Activated naive CD4-positive, alpha-beta T cell treated with anti-CD3 and anti-CD28 coated beads for 36 hours (primary cell): Measurements from ENCODE around the gene CSF3. TPM values are rescaled to one million over a fixed set of nuclear protein-coding genes. Genes with fewer than 3 reads are reported as not detected.
A peak's percentile ranks its signal among the peaks of the same experiment; 100 is the strongest.

Source experiments
- CTCF ChIA-PET: fragments of 350-600 bp; sonication (Branson Sonifier 250); formaldehyde crosslinking; loops from one replicate; lab custom pipeline; 2021; ENCODE audit warnings: antibody characterized with exemption; lab: Charles Lee
- DNase-seq: peaks from one replicate; pipeline ENCODE4 v3.0.0-alpha.2; 2020
- H3K27ac Mint-ChIP-seq: one replicate; pipeline ENCODE4 v1.8.0; 2021; ENCODE audit warnings: mild to moderate bottlenecking, mixed read lengths
- H3K27me3 Mint-ChIP-seq: one replicate; pipeline ENCODE4 v1.8.0; 2021; ENCODE audit warnings: low read depth, mixed read lengths
- H3K36me3 Mint-ChIP-seq: one replicate; pipeline ENCODE4 v1.8.0; 2021; ENCODE audit warnings: low read depth, mixed read lengths
- H3K4me1 Mint-ChIP-seq: one replicate; pipeline ENCODE4 v1.8.0; 2021; ENCODE audit warnings: low read depth, mixed read lengths
- H3K4me3 Mint-ChIP-seq: one replicate; pipeline ENCODE4 v1.8.0; 2021; ENCODE audit warnings: mild to moderate bottlenecking, moderate library complexity, mixed read lengths
- H3K9me3 Mint-ChIP-seq: one replicate; pipeline ENCODE4 v1.8.0; 2021; ENCODE audit warnings: mixed read lengths
- intact Hi-C: fragments of 100-400 bp; cut with micrococcal nuclease; formaldehyde crosslinking; loops from one replicate; pipeline ENCODE4 v1.15.1; 2023
- total RNA-seq, 2 experiments: library from RNA; stranded (reverse); gene quantifications; one replicate each; pipeline ENCODE4 v1.2.3, GENCODE V29; 2021

CSF3 gene
- total RNA-seq, 2 experiments from 2014 or later = not detected

DNA sequence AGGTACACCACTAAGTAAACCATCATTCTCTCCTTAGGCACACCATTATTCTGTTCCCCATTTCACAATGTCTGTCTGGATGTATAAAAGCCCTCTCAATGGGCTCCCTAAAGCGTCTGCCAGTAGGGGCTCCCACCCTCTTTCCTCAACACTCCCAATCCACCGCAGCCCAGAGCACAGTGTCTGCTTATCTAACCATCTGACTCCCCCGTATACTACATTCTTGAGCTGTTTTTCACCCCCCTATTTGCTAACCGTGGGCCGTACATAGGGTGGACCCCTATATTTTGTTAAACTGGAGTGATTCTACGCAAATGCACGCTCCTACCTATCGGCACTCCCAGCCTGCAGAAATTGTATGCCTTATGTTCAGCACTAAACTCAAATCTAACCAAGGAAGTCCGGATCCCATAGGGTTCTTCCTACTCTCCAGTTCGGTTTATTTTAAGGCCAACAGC lies 35.3 kb upstream of the CSF3 start:
- Mint-ChIP-seq H3K4me1 (peaks cover 35% of the 10 kb centered on the region), H3K27me3 (peaks cover 2% of the 10 kb centered on the region), H3K36me3 (peaks cover 17% of the 10 kb centered on the region), H3K27ac (peak overlapping the region; percentile 80), H3K4me3 (peak overlapping the region; percentile 88), H3K9me3 (no peaks in the 10 kb centered on the region)
- DNase-seq = peak; percentile 10
- CTCF ChIA-PET = interaction anchor here (0.7 to 4.0 kb wide), 13 partner anchors 11 to 432 kb away, joined by 3 to 34 read pairs (median 5); partner anchors contain the start of gene MED24
- intact Hi-C loops = loop anchor here (1.0 to 5.0 kb wide), 11 partner anchors 16 to 358 kb away; partner anchors contain the start of genes CASC3, LRRC3C and ORMDL3

DNA sequence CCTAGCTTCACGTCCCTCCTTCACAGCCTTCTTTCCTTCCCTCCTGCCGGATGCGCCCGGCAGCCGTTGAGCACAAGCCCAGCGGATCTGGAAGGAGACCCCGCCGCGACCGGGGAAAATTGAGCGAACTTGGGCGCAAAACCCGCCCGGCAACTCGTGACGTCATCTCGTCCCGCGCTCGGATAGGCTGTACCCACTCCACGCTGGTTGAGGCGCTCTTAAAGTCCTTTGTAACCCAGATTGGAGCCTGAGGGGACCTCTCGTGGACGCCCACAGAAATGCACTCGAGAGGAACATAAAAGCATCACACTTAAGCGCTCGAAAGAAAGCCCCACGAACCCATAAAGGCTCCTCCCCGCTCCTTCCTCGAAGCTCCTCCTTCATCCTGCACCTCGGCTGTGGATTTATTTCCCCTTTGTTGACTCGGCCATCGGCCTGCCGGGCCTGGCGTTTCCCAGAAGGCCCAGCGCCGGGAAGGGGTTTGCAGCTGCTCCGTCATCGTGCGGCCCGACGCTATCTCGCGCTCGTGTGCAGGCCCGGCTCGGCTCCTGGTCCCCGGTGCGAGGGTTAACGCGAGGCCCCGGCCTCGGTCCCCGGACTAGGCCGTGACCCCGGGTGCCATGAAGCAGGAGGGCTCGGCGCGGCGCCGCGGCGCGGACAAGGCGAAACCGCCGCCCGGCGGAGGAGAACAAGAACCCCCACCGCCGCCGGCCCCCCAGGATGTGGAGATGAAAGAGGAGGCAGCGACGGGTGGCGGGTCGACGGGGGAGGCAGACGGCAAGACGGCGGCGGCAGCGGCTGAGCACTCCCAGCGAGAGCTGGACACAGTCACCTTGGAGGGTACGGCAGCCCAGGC lies 34.7 kb upstream of the CSF3 start, which contains the start of gene PSMD3:
PSMD3 (plus strand) TSS at position 457 of the 856 bp plus-strand sequence; CDS start at position 621, 164 bp downstream.
- peak; percentile 99 for DNase-seq
- CTCF ChIA-PET = interaction anchor here (0.6 to 4.0 kb wide), 15 partner anchors 12 to 696 kb away, joined by 3 to 34 read pairs (median 5); partner anchors contain the start of gene MED24
- Mint-ChIP-seq H3K27me3 (peaks cover 2% of the 10 kb centered on the region), H3K4me1 (peaks cover 39% of the 10 kb centered on the region), H3K4me3 (peak within 1 kb of the TSS; percentile 88), H3K9me3 (no peaks in the 10 kb centered on the region), H3K36me3 (peaks cover 23% of the 10 kb centered on the region), H3K27ac (peak within 1 kb of the TSS; percentile 80)
- intact Hi-C loops = loop anchor here (1.0 to 5.0 kb wide), 11 partner anchors 16 to 358 kb away; partner anchors contain the start of genes CASC3, LRRC3C and ORMDL3

DNA sequence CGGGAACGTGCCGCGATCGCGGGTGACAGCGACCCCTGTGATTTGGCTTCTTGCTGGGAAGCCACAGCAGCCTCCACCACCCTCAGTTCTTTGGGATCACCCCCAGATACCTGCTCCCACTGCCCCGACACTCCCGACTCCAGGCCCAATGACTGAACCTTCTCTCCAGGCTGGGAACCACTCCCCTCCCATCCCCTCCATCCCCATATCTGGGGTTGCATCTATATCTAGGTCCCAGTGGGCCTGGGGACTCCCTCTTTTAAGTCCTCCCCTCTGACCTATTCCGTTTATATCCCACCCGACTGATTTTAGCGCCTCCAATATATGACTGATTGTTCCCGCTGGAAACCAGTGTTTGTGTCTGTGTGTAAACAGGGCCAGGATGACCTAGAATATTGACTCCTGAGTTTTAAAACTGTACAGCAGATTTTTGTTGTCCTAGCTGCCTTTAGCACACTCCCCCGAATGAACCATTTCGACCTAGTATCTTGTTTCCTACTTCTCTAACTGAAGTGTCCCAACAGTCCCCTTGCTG lies 34.0 kb upstream of the CSF3 start:
- intact Hi-C loops = loop anchor here (2.0 to 5.0 kb wide), 2 partner anchors 39 to 210 kb away; no protein-coding TSS in a partner anchor
- H3K27me3 Mint-ChIP-seq = peaks cover 2% of the 10 kb centered on the region
- peak overlapping the region; percentile 88 for H3K4me3 Mint-ChIP-seq

DNA sequence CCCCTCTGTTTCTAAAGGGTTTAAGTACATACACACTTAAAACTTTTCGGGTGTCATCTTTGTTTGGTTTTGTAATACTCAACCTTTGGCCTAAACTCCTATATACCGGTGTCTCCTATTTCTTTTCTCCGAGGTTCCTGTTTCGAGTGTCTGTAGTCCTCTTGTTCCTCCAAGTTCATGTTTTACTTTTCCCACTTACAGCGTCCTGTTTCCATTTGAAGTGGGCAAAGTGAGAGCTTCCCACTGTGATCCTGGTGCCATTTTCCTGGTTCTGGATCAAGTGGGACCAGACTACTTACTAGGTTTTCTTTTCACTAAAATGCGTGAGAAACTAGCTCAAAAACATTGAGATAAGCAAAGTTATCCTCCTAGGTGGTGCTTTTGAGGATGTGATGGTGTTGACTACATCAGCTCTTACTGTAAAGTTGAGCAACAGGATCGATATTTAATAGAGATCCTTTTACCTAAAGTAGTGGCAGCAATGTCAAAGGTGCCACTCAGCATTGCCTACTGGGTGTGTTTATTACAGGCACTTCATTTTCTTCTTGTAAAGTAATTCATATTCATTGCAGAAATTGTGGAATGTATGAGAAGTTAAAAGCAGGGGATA lies 33.4 kb upstream of the CSF3 start:
- peaks cover 33% of the 10 kb centered on the region for H3K36me3 Mint-ChIP-seq
- CTCF ChIA-PET = interaction anchor here (0.6 to 1.8 kb wide), 4 partner anchors 45 to 168 kb away, joined by 3 to 5 read pairs (median 4); no protein-coding TSS in a partner anchor
- intact Hi-C loops = loop anchor here (2.0 to 5.0 kb wide), 2 partner anchors 40 to 211 kb away; no protein-coding TSS in a partner anchor

More for the DNA sequence above, 34.0 kb upstream of the CSF3 start:
- peaks cover 28% of the 10 kb centered on the region for H3K36me3 Mint-ChIP-seq
- H3K4me1 Mint-ChIP-seq = peaks cover 39% of the 10 kb centered on the region
- no peaks in the 10 kb centered on the region for H3K9me3 Mint-ChIP-seq
- CTCF ChIA-PET = interaction anchor here (0.6 to 4.0 kb wide), 14 partner anchors 13 to 697 kb away, joined by 3 to 34 read pairs (median 5); partner anchors contain the start of gene MED24
- no peak for DNase-seq
- H3K27ac Mint-ChIP-seq = peak overlapping the region; percentile 80

DNA sequence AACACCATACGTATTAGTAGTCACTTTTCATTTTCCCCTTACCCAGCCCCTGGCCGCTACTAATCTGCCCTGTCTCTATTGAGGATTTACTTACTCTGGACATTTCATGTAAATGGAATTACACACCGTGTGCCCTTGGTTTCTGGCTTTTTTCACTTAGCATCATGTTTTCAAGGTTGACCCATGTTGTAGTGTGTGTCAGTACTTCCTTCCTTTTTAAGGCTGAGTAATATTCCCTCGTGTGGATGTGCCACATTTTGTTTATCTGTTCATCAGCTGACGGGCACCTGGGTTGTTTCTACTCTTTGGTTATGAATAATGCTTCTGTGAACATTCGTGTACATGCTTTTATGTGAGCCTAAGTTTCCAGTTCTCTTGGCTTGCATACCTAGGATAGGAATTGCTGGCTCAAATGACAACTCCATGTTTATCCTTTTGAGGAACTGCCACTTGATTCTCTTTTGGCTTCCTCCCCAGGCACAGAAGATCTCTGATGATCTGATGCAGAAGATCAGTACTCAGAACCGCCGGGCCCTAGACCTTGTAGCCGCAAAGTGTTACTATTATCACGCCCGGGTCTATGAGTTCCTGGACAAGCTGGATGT lies 26.9 kb upstream of the CSF3 start:
- CTCF ChIA-PET = no interaction called here
- DNase-seq = no peak
- Mint-ChIP-seq H3K27ac (no peak overlapping the region), H3K36me3 (peaks cover 64% of the 10 kb centered on the region), H3K27me3 (no peaks in the 10 kb centered on the region), H3K4me1 (peaks cover 13% of the 10 kb centered on the region), H3K9me3 (no peaks in the 10 kb centered on the region), H3K4me3 (no peak overlapping the region)
- intact Hi-C loops = no loop called here

More for the DNA sequence above, 33.4 kb upstream of the CSF3 start:
- Mint-ChIP-seq H3K4me1 (peaks cover 39% of the 10 kb centered on the region), H3K4me3 (peak overlapping the region; percentile 88), H3K27me3 (peaks cover 2% of the 10 kb centered on the region), H3K27ac (peak overlapping the region; percentile 80), H3K9me3 (no peaks in the 10 kb centered on the region)
- no peak for DNase-seq

DNA sequence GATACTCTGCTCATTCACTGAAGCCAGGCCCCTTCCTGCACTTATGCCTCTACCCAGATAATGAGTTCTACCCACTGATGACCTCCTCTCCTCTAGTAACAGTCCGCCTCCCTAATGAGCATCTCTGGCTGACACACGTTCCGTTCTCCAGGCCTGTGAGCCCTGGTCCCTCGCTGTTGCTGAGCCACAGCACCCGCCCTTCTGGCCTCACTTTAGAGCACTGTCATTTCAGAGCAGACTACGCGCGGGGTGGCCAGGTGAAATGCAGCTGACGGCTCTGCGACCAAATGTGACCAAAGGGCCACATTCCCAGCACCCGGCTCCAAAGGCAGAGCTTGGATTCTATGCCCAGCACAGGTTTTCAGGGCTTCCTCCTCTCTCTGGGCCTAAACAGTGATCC lies 20.8 kb upstream of the CSF3 start:
- Mint-ChIP-seq H3K27ac (no peak overlapping the region), H3K4me1 (peaks cover 5% of the 10 kb centered on the region), H3K9me3 (no peaks in the 10 kb centered on the region), H3K27me3 (no peaks in the 10 kb centered on the region), H3K4me3 (no peak overlapping the region), H3K36me3 (peaks cover 48% of the 10 kb centered on the region)
- CTCF ChIA-PET = no interaction called here
- intact Hi-C loops = no loop called here
- DNase-seq = no peak

DNA sequence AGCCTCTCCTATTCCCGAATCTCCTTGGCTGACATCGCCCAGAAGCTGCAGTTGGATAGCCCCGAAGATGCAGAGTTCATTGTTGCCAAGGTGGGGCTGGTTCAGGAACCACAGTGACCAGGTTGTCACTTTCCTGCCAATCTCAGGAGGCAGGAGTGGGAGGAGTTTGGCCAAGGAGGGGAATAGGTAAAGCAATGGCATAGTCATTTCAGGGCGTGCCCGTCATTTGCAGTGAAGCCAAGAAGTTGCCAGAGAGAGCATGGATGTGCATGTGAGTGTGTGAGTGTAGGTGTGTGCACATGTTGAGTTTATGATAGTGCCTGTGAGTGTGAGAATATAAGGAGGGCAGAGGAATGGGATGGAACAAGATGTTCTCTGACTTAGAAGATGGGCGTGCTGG lies 19.8 kb upstream of the CSF3 start:
- intact Hi-C loops = no loop called here
- no peak overlapping the region for H3K4me3 Mint-ChIP-seq
- no peak for DNase-seq
- no peak overlapping the region for H3K27ac Mint-ChIP-seq
- no peaks in the 10 kb centered on the region for H3K9me3 Mint-ChIP-seq
- peaks cover 44% of the 10 kb centered on the region for H3K36me3 Mint-ChIP-seq
- no peaks in the 10 kb centered on the region for H3K27me3 Mint-ChIP-seq
- CTCF ChIA-PET = no interaction called here
- H3K4me1 Mint-ChIP-seq = peaks cover 6% of the 10 kb centered on the region

DNA sequence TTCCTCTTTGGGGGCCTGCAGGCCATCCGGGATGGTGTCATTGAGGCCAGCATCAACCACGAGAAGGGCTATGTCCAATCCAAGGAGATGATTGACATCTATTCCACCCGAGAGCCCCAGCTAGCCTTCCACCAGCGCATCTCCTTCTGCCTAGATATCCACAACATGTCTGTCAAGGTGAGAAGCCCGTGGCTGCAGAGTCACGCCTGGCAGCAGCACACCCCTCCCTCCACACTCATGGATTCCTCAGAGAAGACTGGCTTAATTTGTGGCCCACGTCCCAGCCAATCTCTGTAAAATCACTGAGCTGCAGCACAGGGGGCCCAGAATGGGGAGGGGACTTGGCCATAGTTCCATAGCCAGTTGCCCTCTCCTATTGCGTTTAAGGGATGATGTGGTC lies 19.1 kb upstream of the CSF3 start:
- no peak overlapping the region for H3K4me3 Mint-ChIP-seq
- peaks cover 6% of the 10 kb centered on the region for H3K4me1 Mint-ChIP-seq
- DNase-seq = no peak
- H3K36me3 Mint-ChIP-seq = peaks cover 44% of the 10 kb centered on the region
- H3K27me3 Mint-ChIP-seq = no peaks in the 10 kb centered on the region
- CTCF ChIA-PET = no interaction called here
- H3K27ac Mint-ChIP-seq = no peak overlapping the region
- intact Hi-C loops = no loop called here
- H3K9me3 Mint-ChIP-seq = no peaks in the 10 kb centered on the region

DNA sequence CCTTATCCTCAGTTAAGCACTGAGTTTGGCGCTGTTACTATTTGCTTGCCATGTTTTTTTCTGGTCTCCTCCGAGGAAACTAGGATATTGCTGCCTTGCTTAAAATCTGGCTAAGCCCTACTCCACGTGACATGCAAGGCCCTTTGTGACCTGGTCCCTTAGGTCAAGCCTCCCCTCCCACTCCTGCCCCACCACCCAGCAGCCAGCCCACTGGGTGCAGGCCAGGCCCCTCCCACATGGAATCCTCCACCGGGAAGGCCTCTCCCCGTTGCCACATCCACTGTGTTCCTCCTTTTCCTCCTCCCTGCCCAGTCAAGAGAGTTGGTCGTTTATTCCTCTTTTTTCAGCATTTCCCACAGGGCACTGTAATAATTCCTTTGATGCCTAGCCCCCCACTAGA lies 18.4 kb upstream of the CSF3 start:
- no peak overlapping the region for H3K27ac Mint-ChIP-seq
- H3K36me3 Mint-ChIP-seq = peaks cover 40% of the 10 kb centered on the region
- DNase-seq = no peak
- intact Hi-C loops = no loop called here
- H3K4me3 Mint-ChIP-seq = no peak overlapping the region
- CTCF ChIA-PET = no interaction called here
- peaks cover 6% of the 10 kb centered on the region for H3K4me1 Mint-ChIP-seq
- H3K27me3 Mint-ChIP-seq = no peaks in the 10 kb centered on the region
- H3K9me3 Mint-ChIP-seq = no peaks in the 10 kb centered on the region

DNA sequence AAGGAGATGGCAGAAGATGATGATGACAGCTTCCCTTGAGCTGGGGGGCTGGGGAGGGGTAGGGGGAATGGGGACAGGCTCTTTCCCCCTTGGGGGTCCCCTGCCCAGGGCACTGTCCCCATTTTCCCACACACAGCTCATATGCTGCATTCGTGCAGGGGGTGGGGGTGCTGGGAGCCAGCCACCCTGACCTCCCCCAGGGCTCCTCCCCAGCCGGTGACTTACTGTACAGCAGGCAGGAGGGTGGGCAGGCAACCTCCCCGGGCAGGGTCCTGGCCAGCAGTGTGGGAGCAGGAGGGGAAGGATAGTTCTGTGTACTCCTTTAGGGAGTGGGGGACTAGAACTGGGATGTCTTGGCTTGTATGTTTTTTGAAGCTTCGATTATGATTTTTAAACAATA lies 17.7 kb upstream of the CSF3 start:
- H3K27me3 Mint-ChIP-seq = no peaks in the 10 kb centered on the region
- no peak overlapping the region for H3K27ac Mint-ChIP-seq
- H3K4me3 Mint-ChIP-seq = no peak overlapping the region
- H3K36me3 Mint-ChIP-seq = peaks cover 38% of the 10 kb centered on the region
- no peaks in the 10 kb centered on the region for H3K9me3 Mint-ChIP-seq
- DNase-seq = no peak
- CTCF ChIA-PET = no interaction called here
- peaks cover 6% of the 10 kb centered on the region for H3K4me1 Mint-ChIP-seq
- intact Hi-C loops = no loop called here

DNA sequence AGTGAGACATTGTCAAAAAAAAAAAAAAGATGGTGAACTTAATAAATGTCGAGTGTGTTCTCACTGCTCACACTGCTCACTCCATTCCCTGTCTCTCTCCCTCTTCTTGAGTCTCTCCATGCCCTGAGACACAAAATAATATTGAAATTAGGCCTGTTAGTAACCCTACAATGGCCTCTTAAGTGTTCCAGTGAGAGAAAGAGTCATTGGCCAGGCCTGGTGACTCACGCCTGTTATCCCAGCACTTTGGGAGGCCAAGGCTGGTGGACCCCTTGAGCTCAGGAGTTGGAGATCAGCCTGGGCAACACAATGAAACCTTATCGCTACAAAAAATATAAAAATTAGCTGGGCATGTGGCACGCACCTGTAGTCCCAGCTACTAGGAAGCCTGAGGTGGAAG lies 16.2 kb upstream of the CSF3 start:
- CTCF ChIA-PET = interaction anchor here (1.4 kb wide), 1 partner anchor 14 kb away, joined by 3 read pairs; no protein-coding TSS in a partner anchor

More for the DNA sequence above, 16.2 kb upstream of the CSF3 start:
- no peak overlapping the region for H3K27ac Mint-ChIP-seq
- no peaks in the 10 kb centered on the region for H3K9me3 Mint-ChIP-seq
- peaks cover 25% of the 10 kb centered on the region for H3K36me3 Mint-ChIP-seq
- H3K27me3 Mint-ChIP-seq = no peaks in the 10 kb centered on the region
- no peak overlapping the region for H3K4me3 Mint-ChIP-seq
- no peak for DNase-seq
- intact Hi-C loops = no loop called here
- H3K4me1 Mint-ChIP-seq = peaks cover 6% of the 10 kb centered on the region
